Activated T-cell treated with anti-CD3 and anti-CD28 coated beads, Interleukin-2, amount 50 U/mL, for 48 hours (primary cell): Measurements from ENCODE around the gene SLC50A1.
A peak's percentile ranks its signal among the peaks of the same experiment; 100 is the strongest.

Experiments used
- DNase-seq, 2 experiments: peaks; one replicate each; pipeline ENCODE4 v3.0.0-alpha.2; 2020

The SLC50A1 gene

DNA sequence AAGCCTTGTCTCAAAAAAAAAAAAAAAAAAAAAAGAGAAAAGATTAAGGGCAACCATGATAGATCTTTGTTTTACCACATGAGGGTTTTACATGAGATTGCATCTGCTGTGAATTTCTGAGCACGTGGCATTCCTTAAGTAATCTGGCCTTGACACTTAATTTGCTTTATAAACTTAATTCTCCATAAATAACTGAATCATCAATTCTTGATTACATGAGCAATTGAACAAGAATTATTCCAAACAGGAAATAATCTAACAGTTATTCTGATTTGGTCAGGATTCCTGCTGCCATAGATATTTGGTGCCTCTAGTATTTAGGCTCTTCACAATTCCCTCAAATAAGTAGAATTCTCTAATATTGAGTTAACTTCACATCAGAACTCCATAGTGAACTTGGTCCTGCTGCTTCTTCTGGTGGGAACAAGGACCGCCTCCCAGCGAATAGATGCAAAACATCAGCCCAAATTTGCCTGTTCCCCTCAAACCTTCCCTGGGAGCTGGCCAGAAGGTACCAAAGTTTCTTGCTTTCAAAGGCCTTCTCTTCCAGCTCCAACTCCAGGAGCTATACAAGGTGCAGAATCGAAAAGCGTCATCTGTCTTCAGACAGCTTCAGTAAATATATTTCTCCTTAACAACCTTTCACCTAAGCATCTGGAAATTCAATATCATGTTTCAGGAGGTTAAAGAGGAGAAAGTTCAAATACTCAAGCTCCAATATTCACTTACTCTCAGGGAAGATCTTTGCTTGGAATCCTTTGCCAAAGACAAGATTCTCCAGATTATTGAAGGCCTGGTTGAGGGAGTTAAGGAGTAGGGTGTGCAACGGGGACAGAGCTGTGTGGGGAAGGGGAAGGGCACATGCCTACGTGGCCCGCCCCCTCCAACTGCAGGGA, 36.4 kb downstream of the SLC50A1 start:
- DNase-seq = peak; percentile 11 to 14

DNA sequence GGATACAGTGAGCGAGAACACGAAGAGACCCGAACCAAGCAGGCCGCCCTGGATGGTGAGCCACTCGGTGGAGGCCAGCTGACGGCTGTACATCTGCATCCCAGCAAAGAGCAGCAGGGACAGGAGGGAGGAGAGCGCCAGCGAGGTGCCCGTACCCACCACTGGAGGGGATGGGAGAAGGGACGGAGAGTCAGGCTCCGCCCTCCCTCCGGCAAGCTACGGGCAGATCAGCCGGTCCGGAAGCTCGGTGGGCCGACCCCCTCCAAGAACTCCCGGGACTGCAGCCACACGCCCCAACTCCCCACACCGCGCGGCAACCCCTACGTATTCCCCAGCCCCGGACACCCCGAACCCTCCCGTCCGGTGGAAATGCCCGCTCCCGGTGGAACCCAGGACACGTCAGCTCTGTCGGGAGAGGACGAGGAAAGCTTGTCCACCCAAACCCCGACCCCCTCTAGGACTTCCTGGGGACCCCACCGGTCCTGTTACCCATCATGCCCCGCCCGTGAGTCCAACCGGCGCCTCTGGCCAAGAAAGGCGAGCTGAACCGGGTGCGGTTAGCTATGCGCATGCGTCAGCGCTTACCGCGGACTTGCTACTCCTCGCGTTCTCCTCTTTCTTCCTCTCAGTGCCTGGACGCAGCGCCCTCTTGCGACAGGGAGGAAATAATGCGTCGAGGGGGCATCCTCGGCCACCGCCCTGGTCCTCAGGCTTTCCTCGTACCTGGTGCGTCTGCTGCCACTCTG, 37.3 kb downstream of the SLC50A1 start, which contains the start of gene KRTCAP2:
KRTCAP2 (minus strand) TSS at position 573 of the 746 bp plus-strand sequence; CDS start at position 493, 80 bp downstream.
- peak; percentile 96 to 97 for DNase-seq

DNA sequence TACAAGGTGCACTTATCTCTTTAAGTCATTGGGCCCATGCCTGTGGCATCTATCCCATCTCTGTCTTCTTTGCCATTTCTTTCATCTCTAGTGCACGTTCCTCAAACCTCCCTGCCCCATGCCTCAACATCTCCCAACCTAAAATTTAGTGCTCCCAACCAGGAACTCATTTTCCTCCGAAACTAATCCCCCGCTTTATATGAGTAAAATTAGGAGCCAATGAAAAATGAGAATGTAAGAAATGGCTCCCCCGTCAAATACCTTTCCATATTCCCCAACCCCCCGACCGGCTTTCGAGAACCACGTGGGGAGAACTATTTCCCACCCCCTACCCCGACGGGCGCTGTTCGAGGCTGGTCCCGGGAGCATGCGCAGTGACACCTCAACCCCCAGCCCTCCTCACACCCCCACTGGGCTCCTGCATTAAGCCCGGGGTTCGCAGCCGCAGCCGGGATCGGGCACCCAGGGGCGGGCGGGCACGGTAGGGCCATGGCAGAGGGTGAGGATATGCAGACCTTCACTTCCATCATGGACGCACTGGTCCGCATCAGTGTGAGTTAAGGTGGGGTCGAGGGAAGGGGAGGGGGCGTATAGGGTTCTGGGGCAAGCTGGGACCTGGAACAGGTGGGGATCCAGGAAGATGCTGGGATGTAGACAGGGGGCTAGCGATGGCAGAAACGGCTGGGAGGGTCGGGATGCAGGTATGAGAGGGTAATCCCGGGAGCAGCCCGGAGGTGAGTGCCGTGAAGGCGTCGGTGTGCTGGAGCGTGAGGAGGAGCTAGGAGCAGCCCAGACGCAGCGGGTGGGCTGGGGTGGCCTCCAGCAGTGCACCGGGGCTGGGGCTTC, 38.0 kb downstream of the SLC50A1 start, which contains the start of gene TRIM46:
TRIM46 (plus strand) TSS at position 372 of the 846 bp plus-strand sequence; CDS start at position 490, 118 bp downstream.
- peak; percentile 80 to 81 for DNase-seq

DNA sequence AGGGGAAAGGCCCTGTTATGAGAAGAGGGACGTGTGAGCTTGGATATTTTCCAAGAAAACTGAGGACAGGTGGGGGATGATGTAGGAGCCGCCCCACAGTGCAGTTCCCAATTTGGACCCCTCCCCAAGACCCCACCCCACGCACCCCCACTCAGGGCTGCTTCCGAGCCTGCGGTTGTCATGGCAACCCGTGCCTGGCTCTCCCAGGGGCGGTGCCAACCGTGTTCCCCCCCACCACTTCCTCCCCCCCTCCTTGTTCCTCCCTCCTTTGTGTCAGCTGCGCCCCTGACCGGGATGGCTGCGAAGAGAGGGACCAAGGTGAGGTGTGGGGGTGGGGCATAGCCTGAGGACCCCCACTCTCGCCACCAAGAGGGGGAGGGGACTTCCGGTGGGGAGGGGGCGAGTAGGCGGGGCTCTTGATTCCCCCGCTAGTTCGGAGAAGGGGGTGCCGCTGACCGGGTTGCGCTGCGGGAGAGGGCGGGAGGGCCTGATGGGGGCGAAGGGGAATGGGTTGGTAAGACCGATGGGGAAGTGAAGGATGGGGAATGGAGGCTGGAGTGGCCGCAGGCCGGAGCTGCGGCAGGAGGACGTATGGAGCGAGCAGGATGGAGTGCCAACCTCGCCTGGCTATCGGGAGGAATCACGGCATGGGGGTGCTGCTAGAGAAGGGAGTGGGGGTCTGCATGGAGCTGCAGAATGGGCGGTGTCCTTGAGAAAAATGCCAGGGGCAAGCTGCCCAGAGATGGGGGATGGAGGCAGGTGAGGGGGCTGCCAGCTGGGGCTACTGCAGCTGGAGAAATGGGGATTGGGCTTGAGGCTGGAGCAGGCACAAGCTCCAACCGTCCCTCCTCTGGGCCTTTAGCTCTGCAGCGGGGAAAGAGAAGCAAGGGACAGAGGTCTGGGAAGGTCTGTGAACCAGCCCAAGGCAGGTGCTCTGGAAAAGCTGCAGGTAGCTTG, 39.0 kb downstream of the SLC50A1 start:
- peak; percentile 52 to 66 for DNase-seq

DNA sequence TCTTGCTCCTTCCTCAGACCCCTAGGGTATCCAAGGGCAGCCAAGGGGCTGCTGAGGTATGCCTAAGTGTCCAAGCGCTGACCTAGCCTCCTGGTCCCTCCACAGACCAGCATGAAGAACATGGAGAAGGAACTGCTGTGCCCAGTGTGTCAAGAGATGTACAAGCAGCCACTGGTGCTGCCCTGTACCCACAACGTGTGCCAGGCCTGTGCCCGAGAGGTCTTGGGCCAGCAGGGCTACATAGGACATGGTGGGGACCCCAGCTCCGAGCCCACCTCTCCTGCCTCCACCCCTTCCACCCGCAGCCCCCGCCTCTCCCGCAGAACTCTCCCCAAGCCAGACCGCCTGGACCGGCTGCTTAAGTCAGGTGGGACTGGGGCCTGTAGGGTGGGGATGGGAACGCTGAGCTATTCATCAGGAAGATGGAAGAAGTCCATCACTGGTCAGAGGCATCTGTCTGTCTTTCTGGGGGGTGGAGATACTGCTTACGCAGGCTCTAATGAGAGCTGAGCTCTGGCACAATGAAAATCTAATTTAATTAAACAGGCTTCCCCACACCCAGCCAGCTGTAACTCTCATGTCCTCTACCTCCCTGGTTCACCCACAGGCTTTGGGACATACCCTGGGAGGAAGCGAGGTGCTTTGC, 39.8 kb downstream of the SLC50A1 start:
- DNase-seq = peak in 1 of 2 experiments; percentile 22

DNA sequence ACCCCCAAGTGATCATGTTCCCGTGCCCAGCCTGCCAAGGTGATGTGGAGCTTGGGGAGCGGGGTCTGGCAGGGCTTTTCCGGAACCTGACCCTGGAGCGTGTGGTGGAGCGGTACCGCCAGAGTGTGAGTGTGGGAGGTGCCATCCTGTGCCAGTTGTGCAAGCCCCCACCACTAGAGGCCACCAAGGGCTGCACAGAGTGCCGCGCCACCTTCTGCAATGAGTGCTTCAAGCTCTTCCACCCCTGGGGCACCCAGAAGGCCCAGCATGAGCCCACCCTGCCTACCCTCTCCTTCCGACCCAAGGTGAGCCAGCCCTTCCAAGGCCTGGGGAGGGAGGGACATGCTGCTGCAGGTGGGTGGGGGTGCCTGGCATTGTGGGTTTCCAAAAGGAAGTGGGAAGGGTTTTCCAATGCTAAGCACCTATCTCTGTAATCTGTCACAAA, 40.3 kb downstream of the SLC50A1 start:
- peak; percentile 56 to 58 for DNase-seq

DNA sequence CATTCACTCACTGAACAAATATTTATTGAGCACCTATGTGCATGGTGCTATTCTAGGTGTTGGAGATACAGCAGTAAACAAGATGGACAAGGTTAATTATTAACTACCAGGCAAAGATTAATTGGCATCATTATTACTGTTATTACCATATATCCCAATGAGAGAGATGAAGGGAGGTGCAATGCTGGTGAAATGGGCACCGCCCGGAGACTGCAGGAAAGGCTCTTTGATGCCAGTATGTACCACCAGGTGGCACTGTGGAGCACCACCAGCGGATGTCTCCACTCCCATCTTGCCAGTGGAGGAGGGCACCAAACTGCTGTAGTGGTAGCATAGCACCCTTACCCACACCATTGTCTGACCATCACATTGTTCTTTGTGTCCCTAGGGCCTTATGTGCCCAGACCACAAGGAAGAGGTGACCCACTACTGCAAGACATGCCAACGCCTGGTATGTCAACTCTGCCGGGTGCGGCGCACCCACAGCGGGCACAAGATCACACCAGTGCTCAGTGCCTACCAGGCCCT, 41.0 kb downstream of the SLC50A1 start:
- DNase-seq = peak; percentile 92 to 93

DNA sequence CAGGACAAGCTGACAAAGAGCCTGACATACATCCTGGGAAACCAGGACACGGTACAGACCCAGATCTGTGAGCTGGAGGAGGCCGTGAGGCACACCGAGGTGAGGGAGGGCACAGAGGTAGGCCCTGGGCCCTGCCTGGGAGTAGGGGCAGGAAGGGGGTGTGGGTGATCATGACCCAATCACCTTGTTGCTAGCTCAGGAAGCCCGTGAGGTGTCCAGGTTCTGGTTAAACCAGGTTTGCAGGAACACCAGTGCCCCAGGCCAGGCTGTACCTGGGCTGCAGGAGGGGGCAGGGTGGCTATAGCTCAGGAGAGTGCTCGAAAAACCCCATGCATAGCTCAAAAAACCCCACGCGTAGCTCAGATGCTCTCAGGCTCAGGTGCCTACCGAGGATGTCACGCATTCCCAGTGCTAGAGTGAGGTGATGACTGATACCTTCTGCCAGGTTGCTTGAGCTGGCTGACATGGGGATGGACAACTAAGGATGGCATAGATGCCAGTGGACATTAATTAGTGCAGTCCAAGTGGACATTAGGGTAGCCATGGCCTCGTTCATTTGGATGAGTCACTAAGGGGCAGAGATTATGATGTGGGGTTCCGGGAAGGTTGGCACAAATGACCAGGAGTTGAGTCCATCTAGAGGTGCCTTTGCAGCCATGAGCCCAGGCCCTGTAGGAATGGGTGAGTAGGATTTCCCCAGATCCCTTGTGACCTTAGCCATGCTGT, 41.7 kb downstream of the SLC50A1 start:
- DNase-seq = no peak

DNA sequence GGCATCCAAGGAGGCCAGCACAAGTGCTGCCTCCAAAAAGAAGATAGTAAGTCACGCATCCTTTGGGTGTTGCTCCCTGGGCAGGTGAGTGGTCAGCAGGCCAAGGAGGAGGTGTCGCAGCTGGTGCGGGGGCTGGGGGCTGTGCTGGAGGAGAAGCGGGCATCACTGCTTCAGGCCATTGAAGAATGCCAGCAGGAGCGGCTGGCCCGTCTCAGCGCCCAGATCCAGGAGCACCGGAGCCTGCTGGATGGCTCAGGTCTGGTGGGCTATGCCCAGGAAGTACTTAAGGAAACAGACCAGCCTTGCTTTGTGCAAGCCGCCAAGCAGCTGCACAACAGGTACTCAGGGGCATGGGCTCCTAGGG, 42.2 kb downstream of the SLC50A1 start:
- DNase-seq = peak in 1 of 2 experiments; percentile 11

DNA sequence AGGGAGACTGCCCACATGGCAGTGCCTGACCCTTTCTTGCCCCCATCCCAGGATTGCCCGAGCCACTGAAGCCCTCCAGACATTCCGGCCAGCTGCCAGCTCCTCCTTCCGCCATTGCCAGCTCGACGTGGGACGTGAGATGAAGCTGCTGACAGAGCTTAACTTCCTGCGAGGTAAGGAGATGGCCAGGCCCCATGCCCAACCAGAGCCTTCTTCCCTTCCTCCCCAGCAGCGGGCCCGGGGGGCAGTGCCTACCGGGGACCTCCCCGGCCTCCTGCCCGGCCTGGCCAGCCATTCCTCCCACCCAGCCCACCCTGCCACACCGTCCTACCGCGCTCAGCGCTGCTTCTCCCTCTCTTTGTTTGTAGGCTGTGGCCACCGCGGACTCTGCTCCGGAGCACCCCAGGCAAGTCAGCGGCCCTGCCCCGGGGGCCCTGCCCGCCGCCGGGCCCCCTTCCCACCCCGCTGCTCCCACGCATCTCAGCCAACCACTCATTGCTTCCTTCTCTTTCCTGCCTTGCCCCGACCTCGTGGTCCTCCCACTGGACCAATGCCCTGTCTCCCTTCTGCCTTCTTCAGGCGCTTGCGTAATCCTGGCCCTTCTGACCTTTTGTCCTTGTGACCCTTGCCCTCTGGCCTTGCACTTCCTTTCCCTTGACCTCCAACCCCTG, 42.9 kb downstream of the SLC50A1 start:
- peak in 1 of 2 experiments; percentile 7 for DNase-seq

DNA sequence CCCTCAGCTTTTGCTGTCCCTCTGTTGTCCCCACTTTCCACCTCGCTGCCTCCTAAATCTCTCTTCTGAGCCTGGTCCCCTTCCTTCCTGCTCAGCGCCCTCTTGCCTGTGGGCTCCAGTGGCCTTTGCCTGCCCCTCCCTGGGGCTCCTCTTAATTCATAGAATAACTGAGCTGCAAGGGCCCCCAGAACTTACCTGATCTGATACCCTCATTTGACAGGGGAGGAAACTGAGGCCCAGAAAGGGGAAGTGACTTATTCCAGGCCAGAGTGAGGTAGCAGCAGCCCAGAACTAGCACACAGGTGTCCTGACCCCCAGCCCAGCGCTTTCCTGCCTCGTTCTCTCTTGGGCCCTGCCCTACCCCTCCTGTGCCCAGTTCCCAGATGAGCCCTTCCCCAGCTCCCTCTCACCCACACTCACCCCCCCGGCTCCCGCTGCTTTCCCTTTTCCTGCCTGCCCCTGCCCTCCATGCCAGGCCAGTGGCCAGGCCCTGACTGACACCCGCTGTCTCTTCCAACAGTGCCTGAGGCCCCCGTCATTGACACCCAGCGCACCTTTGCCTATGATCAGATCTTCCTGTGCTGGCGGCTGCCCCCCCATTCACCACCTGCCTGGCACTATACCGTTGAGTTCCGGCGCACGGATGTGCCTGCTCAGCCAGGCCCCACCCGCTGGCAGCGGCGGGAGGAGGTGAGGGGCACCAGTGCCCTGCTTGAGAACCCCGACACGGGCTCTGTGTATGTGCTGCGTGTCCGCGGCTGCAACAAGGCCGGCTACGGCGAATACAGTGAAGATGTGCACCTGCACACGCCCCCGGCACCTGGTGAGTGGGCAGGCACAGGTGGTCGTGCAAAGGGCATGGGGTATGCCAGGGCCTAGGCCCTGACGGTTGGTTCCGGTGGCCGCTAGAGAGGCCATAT, 43.7 kb downstream of the SLC50A1 start:
- DNase-seq = no peak

DNA sequence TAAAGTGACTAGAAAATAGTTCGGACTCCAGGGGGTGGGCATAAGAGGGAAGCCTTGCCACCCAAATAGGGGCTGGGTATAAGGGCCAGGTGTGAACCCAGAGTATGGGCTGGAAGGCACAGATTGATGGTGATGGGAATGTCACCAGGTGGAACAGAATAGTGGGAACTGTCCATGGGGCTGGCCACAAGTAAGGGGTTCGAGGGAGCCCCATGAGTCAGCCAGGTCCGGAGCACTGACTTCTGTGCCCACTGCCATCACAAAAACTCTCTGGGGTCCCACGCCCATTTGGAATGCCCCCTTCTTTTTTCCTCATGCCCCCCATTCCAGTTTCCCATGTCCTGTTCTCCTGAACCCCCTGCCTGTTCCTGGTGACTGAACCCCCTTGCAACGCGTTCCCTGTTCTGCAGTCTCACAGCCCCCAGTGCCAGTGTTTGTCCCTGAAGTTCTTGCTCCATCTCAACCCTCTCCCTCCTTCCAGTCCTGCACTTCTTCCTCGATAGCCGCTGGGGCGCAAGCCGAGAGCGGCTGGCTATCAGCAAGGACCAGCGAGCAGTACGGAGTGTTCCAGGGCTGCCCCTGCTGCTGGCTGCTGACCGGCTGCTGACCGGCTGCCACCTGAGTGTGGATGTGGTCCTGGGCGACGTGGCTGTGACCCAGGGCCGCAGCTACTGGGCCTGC, 45.9 kb downstream of the SLC50A1 start:
- DNase-seq = no peak

DNA sequence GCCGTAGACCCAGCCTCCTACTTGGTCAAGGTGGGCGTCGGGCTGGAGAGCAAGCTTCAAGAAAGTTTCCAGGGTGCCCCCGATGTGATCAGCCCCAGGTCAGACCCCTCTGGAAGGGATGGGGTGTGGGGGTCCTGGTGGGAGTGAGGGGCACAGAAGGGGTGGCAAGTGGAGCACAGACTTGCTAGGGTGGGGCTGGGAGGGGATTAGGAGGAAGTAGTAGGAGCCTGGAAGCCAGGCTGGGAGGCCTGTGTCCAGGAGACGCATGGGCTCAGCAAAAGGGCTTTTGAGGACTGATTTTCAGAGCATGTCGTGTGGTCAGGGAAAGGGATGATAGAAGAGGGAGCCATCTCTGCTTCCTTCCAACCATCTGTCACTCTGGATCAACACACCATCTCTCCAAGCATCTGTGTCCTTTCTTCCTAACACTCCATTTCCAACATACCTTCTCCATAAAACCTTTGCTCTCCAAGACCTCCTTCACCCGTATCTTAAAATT, 46.4 kb downstream of the SLC50A1 start:
- DNase-seq = no peak

DNA sequence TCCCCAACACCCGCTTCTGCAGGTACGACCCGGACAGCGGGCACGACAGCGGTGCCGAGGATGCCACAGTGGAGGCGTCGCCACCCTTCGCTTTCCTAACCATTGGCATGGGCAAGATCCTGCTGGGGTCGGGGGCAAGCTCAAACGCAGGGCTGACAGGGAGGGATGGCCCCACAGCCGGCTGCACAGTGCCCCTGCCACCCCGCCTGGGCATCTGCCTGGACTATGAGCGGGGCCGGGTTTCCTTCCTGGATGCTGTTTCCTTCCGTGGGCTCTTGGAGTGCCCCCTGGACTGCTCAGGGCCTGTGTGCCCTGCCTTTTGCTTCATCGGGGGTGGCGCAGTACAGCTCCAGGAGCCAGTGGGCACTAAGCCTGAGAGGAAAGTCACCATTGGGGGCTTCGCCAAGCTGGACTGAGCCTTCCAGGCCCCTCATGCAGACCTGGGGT, 48.1 kb downstream of the SLC50A1 start:
- no peak for DNase-seq

DNA sequence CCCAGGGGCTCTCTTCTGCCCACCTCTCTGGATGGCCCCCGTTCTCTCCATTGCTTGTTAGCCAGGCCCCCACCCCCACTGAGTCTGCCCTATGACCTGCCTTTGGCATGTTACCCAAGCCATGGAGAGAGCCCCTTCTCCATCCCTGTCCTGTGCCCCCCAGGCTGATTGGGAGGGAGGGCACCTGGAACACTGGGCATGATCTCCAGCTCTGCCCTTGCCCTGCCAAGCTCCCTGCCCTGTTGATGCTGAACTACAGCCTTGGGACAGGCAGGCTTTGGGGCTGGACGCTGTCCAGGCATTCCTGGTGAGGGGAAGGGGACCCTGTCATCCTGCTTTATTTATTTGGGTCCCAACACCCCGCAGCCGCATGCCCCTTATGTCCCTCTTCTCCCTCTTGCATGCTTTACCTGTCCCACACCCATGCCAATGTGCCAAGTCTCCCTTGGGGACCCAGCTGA, 48.7 kb downstream of the SLC50A1 start:
- no peak for DNase-seq

DNA sequence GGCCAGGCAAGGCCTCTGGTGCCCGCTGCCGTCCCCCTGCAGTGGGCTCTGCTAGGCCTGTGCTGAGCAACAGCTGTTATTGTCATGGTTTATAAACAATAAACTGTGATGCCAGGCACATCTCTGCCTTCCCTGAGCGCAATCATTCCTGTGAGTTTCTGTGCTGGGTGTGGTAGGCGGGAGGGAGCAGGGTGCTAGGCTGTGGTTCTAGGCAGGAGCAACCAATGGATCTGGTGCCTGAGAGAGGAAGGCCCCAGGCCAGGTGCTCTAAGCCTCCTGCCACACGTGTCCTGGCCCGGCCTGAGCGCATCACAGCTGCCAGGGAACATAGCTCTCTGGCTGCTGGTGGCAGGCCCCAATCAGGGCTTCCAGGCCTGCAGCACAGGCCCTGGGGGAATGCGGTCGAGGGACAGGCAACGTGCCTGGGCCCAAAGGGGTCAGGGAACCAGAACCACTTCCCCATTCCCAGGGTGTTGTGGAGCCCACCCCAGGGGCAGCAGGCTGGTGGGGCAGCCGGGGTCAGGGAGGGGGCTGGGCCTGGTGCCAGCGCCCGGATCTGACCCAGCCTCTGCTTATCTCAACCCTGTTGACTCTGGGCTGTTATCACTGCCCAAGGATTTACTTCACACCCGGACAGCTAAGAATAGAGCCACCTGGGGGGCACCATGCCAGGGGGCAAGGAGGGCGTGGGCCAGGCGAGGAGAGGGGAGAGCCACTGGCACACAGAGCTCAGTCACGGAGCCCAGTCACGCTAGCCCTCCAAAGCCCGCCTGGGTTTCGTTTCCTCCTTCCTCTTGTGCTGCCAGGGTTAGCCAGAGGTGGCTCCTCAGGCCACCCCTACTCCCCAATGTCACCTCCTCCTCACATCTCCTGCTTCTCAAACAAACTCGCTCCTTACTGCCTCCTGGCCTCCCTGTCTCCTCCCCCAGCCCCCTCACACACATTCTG, 49.5 kb downstream of the SLC50A1 start:
- no peak for DNase-seq
